K562 (cell line): ENCODE data around the gene LRRC8C. TPM values are rescaled to one million over a fixed set of nuclear protein-coding genes. Genes with fewer than 3 reads are reported as not detected.
A peak's percentile ranks its signal among the peaks of the same experiment; 100 is the strongest.

Source experiments
- EHMT2 ChIP-seq: fragments of 450-650 bp; IDR thresholded peaks from 2 replicates; pipeline ENCODE4 v1.6.1; 2018; ENCODE audit warnings: antibody characterized with exemption
- ETV5 ChIP-seq: sonication (generic); formaldehyde crosslinking; IDR thresholded peaks from 2 replicates; pipeline ENCODE4 v1.4.0; 2020; ENCODE audit warnings: low read depth, mild to moderate bottlenecking, missing genetic modification reagents
- ETV6 ChIP-seq, 3 experiments: fragments of 150-350 bp in 1 of 3; sonication (generic) in 1 of 3; formaldehyde crosslinking in 1 of 3; IDR thresholded peaks; 2 replicates each; pipeline versions ENCODE4 v1.6.1 to v1.8.0; 2014 to 2022; ENCODE audit warnings: borderline replicate concordance in 2 of 3, low read depth in 2 of 3, antibody characterized with exemption in 1 of 3, low read length in 1 of 3, mild to moderate bottlenecking in 1 of 3, missing genetic modification reagents in 1 of 3
- GATAD2B ChIP-seq: fragments of 450-650 bp; IDR thresholded peaks from 2 replicates; pipeline ENCODE4 v1.6.1; 2017; ENCODE audit warnings: mild to moderate bottlenecking, borderline replicate concordance
- GTF2A2 ChIP-seq: IDR thresholded peaks from 2 replicates; pipeline ENCODE4 v1.6.1; 2016; ENCODE audit warnings: mild to moderate bottlenecking, missing genetic modification characterization, missing compliant biosample characterization
- KLF16 ChIP-seq: IDR thresholded peaks from 2 replicates; pipeline ENCODE4 v1.6.1; 2016; ENCODE audit warnings: antibody characterized with exemption
- LARP7 ChIP-seq: fragments of 450-650 bp; IDR thresholded peaks from 2 replicates; pipeline ENCODE4 v1.6.1; 2016
- MCM5 ChIP-seq: fragments of 450-650 bp; IDR thresholded peaks from 2 replicates; pipeline ENCODE4 v1.6.1; 2016; ENCODE audit warnings: low read depth
- MECOM ChIP-seq: fragments of 250-450 bp; sonication (Bioruptor Pico); IDR thresholded peaks from 2 replicates; pipeline ENCODE4 v1.8.0; 2022; ENCODE audit warnings: inconsistent platforms
- NCOA1 ChIP-seq: fragments of 450-650 bp; IDR thresholded peaks from 2 replicates; pipeline ENCODE4 v1.6.1; 2016; ENCODE audit warnings: low read depth
- SPI1 ChIP-seq: IDR thresholded peaks from 2 replicates; pipeline ENCODE4 v1.6.1; 2011; ENCODE audit warnings: low read depth, low read length, control low read depth, borderline replicate concordance
- SRSF3 ChIP-seq: fragments of 200-400 bp; formaldehyde crosslinking; IDR thresholded peaks from 2 replicates; pipeline ENCODE4 v1.6.1; 2016; ENCODE audit warnings: mild to moderate bottlenecking, low read length, moderate library complexity; ENCODE audit not compliant: insufficient read depth
- U2AF1 ChIP-seq: fragments of 200-400 bp; formaldehyde crosslinking; optimal IDR thresholded peaks from 2 replicates; pipeline ENCODE3; 2017; ENCODE audit warnings: mild to moderate bottlenecking, low read depth, low read length, moderate library complexity
- WHSC1 ChIP-seq: IDR thresholded peaks from one replicate; pipeline ENCODE4 v1.6.1; 2012; ENCODE audit warnings: low read length, control low read depth, inconsistent platforms
- ZNF165 ChIP-seq: fragments of 250-450 bp; sonication (Bioruptor Pico); IDR thresholded peaks from 2 replicates; pipeline ENCODE4 v1.4.0; 2020; ENCODE audit warnings: borderline replicate concordance
- ZNF324 ChIP-seq: fragments of 250-450 bp; sonication (Bioruptor Pico); IDR thresholded peaks from 2 replicates; pipeline ENCODE4 v1.4.0; 2020; ENCODE audit warnings: mild to moderate bottlenecking
- ZNF695 ChIP-seq: fragments of 450-650 bp; formaldehyde crosslinking; IDR thresholded peaks from 2 replicates; pipeline ENCODE4 v1.4.0; 2020; ENCODE audit warnings: mild to moderate bottlenecking, moderate library complexity
- ZNF76 ChIP-seq: fragments of 250-450 bp; sonication (Bioruptor Pico); IDR thresholded peaks from 2 replicates; pipeline ENCODE4 v1.4.0; 2020; ENCODE audit warnings: mild to moderate bottlenecking, moderate library complexity, borderline replicate concordance
- polyA plus RNA-seq, 8 experiments: library from polyadenylated mRNA; depleted of rRNA in 4 of 8; stranded (reverse) in 5 of 8; unstranded in 3 of 8; fragments of >200 nt; fragmentation: Nextera tagmentation in 2 of 8; fragmentation: Illumina TruSeq in 1 of 8; extraction: Ambion mirVana in 2 of 8; extraction: Trizol in 1 of 8; gene quantifications; 2 replicates each; pipeline versions ENCODE4 v1.2.1 to v1.2.3, GENCODE V29; 2011 to 2014; ENCODE audit warnings: inconsistent platforms in 1 of 8, missing spikeins in 1 of 8
- total RNA-seq, 7 experiments: library from RNA; depleted of rRNA in 6 of 7; stranded (reverse); fragments of >200 nt in 6 of 7; fragmentation: Illumina TruSeq in 2 of 7; extraction: Trizol in 2 of 7; gene quantifications; 2 replicates each; pipeline versions ENCODE4 v1.2.1 to v1.2.3, GENCODE V29; 2011 to 2021; ENCODE audit warnings: low replicate concordance in 1 of 7
- TF ChIP-seq, protein P1 (sequence below): fragments of 250-450 bp; sonication (Bioruptor Pico); IDR thresholded peaks from 2 replicates; pipeline ENCODE4 v1.5.0; 2020; ENCODE audit warnings: mild to moderate bottlenecking, borderline replicate concordance
- TF ChIP-seq, protein P2 (sequence below): fragments of 250-450 bp; sonication (Bioruptor Pico); IDR thresholded peaks from 2 replicates; pipeline ENCODE4 v1.4.0; 2020; ENCODE audit warnings: mild to moderate bottlenecking
- TF ChIP-seq, protein P3 (sequence below): fragments of 250-450 bp; sonication (Bioruptor Pico); IDR thresholded peaks from 2 replicates; pipeline ENCODE4 v1.4.0; 2020; ENCODE audit warnings: mild to moderate bottlenecking, moderate library complexity
- TF ChIP-seq, protein P4 (sequence below): sonication (generic); formaldehyde crosslinking; IDR thresholded peaks from 2 replicates; pipeline ENCODE4 v1.8.0; 2022; ENCODE audit warnings: mild to moderate bottlenecking, missing genetic modification reagents

LRRC8C gene
- total and polyA plus RNA-seq, 9 of the 15 experiments (the other 6 are each of a cell fraction or from before 2014, with no cell fraction given), result 1.00 to 12.5 (median 4.5) TPM

DNA sequence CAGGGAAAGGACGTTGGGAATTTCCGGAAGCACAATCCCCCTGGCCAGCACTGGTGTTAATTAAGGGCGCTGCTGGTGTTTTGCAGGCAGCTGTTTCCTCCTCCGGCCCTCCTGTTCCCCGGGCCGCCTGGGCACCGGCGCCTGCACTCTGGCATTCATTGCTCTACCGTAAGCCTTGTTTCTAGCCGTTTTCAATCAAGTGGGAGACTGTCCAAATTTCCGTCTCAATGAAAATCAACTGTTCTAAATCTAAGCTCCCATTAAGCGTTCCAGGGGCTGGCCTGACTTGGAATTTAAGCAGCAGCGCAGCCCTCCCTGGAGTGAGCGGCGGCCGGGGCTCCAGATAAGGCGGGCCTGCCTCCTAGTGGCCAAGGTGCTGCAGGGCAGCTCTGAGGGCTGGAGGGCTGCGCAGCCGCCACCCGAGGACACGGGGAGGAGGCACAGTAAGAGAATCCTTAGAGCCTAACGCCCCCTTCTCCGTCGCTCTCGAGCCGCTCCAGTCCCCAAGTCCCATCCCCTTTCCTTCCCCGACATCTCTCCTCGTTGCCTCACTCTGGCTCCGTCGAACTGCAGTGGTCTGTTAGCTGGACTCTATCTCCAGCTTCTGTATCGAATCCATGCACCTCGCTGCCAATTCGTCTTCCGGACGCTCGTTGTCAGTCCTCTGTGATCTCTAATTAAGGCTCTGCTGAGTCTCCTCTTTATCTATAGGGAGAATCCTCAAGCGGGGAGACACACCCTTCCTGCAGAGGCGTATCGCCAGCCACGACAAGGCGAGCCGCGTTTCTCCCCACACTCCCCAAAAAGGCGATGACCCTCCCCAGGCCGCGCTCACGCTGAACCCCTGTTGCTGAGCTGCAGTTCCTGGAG lies 130.1 kb downstream of the LRRC8C start (continued):
- TF ChIP-seq, protein P1, sequence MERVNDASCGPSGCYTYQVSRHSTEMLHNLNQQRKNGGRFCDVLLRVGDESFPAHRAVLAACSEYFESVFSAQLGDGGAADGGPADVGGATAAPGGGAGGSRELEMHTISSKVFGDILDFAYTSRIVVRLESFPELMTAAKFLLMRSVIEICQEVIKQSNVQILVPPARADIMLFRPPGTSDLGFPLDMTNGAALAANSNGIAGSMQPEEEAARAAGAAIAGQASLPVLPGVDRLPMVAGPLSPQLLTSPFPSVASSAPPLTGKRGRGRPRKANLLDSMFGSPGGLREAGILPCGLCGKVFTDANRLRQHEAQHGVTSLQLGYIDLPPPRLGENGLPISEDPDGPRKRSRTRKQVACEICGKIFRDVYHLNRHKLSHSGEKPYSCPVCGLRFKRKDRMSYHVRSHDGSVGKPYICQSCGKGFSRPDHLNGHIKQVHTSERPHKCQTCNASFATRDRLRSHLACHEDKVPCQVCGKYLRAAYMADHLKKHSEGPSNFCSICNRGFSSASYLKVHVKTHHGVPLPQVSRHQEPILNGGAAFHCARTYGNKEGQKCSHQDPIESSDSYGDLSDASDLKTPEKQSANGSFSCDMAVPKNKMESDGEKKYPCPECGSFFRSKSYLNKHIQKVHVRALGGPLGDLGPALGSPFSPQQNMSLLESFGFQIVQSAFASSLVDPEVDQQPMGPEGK (CRISPR knock-in tag), result no peak
- no peak for TF ChIP-seq LARP7
- TF ChIP-seq WHSC1, result no peak
- no peak for TF ChIP-seq U2AF1
- peak; percentile 62; the same call in 1 of the 2 replicates for TF ChIP-seq ETV5 (CRISPR knock-in tag)
- peak; percentile 36; the same call in 1 of the 2 replicates for TF ChIP-seq GATAD2B
- no peak for TF ChIP-seq ETV6 (IDR thresholded peaks at IDR 0.05; ENCODE audit: borderline replicate concordance in 1 of 2, low read depth in 2 of 2, low read length in 1 of 2)
- no peak for TF ChIP-seq ETV6 (CRISPR knock-in tag; IDR thresholded peaks at IDR 0.05; ENCODE audit: borderline replicate concordance)
- TF ChIP-seq, protein P2, sequence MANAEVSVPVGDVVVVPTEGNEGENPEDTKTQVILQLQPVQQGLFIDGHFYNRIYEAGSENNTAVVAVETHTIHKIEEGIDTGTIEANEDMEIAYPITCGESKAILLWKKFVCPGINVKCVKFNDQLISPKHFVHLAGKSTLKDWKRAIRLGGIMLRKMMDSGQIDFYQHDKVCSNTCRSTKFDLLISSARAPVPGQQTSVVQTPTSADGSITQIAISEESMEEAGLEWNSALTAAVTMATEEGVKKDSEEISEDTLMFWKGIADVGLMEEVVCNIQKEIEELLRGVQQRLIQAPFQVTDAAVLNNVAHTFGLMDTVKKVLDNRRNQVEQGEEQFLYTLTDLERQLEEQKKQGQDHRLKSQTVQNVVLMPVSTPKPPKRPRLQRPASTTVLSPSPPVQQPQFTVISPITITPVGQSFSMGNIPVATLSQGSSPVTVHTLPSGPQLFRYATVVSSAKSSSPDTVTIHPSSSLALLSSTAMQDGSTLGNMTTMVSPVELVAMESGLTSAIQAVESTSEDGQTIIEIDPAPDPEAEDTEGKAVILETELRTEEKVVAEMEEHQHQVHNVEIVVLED (CRISPR knock-in tag), result no peak
- no peak for TF ChIP-seq MCM5
- no peak for TF ChIP-seq EHMT2
- no peak for TF ChIP-seq ZNF165 (CRISPR knock-in tag)
- no peak for TF ChIP-seq GTF2A2 (tag)
- no peak for TF ChIP-seq SRSF3
- no peak for TF ChIP-seq ZNF324
- TF ChIP-seq, protein P3, sequence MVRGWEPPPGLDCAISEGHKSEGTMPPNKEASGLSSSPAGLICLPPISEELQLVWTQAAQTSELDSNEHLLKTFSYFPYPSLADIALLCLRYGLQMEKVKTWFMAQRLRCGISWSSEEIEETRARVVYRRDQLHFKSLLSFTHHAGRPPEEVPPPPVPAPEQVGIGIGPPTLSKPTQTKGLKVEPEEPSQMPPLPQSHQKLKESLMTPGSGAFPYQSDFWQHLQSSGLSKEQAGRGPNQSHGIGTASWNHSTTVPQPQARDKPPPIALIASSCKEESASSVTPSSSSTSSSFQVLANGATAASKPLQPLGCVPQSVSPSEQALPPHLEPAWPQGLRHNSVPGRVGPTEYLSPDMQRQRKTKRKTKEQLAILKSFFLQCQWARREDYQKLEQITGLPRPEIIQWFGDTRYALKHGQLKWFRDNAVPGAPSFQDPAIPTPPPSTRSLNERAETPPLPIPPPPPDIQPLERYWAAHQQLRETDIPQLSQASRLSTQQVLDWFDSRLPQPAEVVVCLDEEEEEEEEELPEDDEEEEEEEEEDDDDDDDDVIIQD (CRISPR knock-in tag), result no peak
- TF ChIP-seq, protein P4, sequence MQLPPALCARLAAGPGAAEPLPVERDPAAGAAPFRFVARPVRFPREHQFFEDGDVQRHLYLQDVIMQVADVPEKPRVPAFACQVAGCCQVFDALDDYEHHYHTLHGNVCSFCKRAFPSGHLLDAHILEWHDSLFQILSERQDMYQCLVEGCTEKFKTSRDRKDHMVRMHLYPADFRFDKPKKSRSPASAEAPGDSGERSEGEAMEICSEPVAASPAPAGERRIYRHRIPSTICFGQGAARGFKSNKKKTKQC (CRISPR knock-in tag), result peak; percentile 67; the same call in 1 of the 2 replicates
- no peak for TF ChIP-seq ZNF76 (CRISPR knock-in tag)
- TF ChIP-seq ZNF695 (CRISPR knock-in tag), result no peak
- no peak for TF ChIP-seq SPI1
- TF ChIP-seq NCOA1, result peak; percentile 44; the same call in 1 of the 2 replicates
- peak; percentile 91; the same call in 1 of the 2 replicates for TF ChIP-seq MECOM (CRISPR knock-in tag)
- peak; percentile 27; the same call in 1 of the 2 replicates for TF ChIP-seq KLF16
